Hippocampal formation (tissue), 2 donors: ENCODE results near the gene SMCP.
A peak's percentile ranks its signal among the peaks of the same experiment; 100 is the strongest.

Experiments
- DNase-seq, 2 donors: peaks; one replicate each; lab custom pipeline; 2025; lab: John Stamatoyannopoulos, UW

Gene SMCP

GRCh38 chr1:152878042-152878441, at the start of gene SMCP:
Gene SMCP (plus strand): TSS chr1:152878322. CDS start chr1:152884423, 6,101 bp downstream.
- DNase-seq: no peak

GRCh38 chr1:152836870-152837269, 41.3 kb upstream of the SMCP start:
- DNase-seq: no peak

GRCh38 chr1:152842556-152842955, 35.6 kb upstream of the SMCP start, which contains the start of gene LCE6A:
Gene LCE6A (plus strand): TSS chr1:152842856. CDS start chr1:152843521, 665 bp downstream.
- DNase-seq: no peak

- no peak for DNase-seq
Observed at GRCh38 chr1:152855661-152856060, 22.5 kb upstream of the SMCP start.

GRCh38 chr1:152858062-152858461, 20.1 kb upstream of the SMCP start:
- no peak for DNase-seq

- DNase-seq: no peak
Observed at GRCh38 chr1:152859696-152860095, 18.4 kb upstream of the SMCP start, which contains the start of gene LCE7A. Gene LCE7A (plus strand): TSS chr1:152859996. CDS start chr1:152860698, 702 bp downstream.

GRCh38 chr1:152860129-152860528, 18.0 kb upstream of the SMCP start:
- no peak for DNase-seq

GRCh38 chr1:152861374-152861773, 16.7 kb upstream of the SMCP start:
- DNase-seq: no peak

GRCh38 chr1:152864443-152864842, 13.7 kb upstream of the SMCP start:
- DNase-seq: no peak

- no peak for DNase-seq
Observed at GRCh38 chr1:152866321-152866720, 11.8 kb upstream of the SMCP start.

GRCh38 chr1:152869808-152870419, 8.2 kb upstream of the SMCP start:
- DNase-seq: peak; percentile 5 to 38

GRCh38 chr1:152870831-152871730, 7.0 kb upstream of the SMCP start:
- DNase-seq: no peak

- DNase-seq: no peak
Observed at GRCh38 chr1:152871731-152872126, 6.4 kb upstream of the SMCP start.

- no peak for DNase-seq
Observed at GRCh38 chr1:152873495-152873894, 4.6 kb upstream of the SMCP start.

GRCh38 chr1:152876827-152877226, 1.3 kb upstream of the SMCP start:
- no peak for DNase-seq

- no peak for DNase-seq
Observed at GRCh38 chr1:152879559-152880198, 1.6 kb downstream of the SMCP start.

GRCh38 chr1:152880316-152880715, 2.2 kb downstream of the SMCP start:
- no peak for DNase-seq

- DNase-seq: no peak
Observed at GRCh38 chr1:152880907-152881306, 2.8 kb downstream of the SMCP start.

GRCh38 chr1:152884085-152884484, 6.0 kb downstream of the SMCP start:
- DNase-seq: no peak

GRCh38 chr1:152884506-152884905, 6.4 kb downstream of the SMCP start:
- no peak for DNase-seq

- no peak for DNase-seq
Observed at GRCh38 chr1:152884966-152885624, 7.0 kb downstream of the SMCP start.

GRCh38 chr1:152886085-152886484, 8.0 kb downstream of the SMCP start:
- no peak for DNase-seq
